Measurements from ENCODE around the gene FAM13A. TPM values are rescaled to one million over a fixed set of nuclear protein-coding genes. Genes with fewer than 3 reads are reported as not detected.

FAM13A gene
- total and polyA plus RNA-seq, 9 of the 15 experiments (the other 6 are each of a cell fraction or from before 2014, with no cell fraction given): 11.3 to 23.3 (median 14.7) TPM

DNA sequence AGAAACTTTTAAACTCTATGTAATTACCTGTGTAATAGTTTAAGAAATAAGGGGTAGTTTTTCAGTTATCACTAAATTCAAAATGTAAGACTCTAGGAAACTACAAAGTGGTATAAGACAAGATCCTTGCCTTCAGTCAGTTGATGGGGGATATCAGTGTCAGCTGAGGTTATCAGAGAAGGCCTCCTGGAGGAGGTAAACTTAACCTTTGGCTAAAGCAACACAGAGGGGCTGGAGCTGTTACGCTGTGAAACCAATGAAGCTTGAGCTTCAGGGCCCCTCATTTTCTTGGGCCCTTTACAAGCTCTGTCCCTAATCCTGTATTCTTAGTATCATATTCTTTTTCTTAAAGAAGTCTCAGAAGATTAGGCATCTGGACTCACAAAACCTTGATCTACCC lies 35.9 kb downstream of the FAM13A start:
- Histone ChIP-seq H3K27me3 (ENCODE audit: control insufficient read depth in 2 of 2, insufficient read depth in 2 of 2, low read length in 2 of 2) (no peaks in the 10 kb centered on the region), H3K9me3 (replicated peaks; ENCODE audit: control insufficient read depth, insufficient read depth, low read depth, low read length) (no peaks in the 10 kb centered on the region), H3K9me1 (ENCODE audit: control insufficient read depth, insufficient read depth, low read length) (no peaks in the 10 kb centered on the region), H3K9ac (ENCODE audit: insufficient read depth in 1 of 2, low read depth in 2 of 2, low read length in 2 of 2) (no peak overlapping the region; a peak in 1 of 4 replicates), H2AFZ (ENCODE audit: low read depth, low read length) (no peak overlapping the region), H3K79me2 (ENCODE audit: control insufficient read depth, insufficient read depth, low read length) (peaks cover 31% of the 10 kb centered on the region), H3K36me3 (ENCODE audit: control insufficient read depth, insufficient read depth, low read length) (peaks cover 38% of the 10 kb centered on the region), H4K20me1 (replicated peaks; ENCODE audit: control insufficient read depth, insufficient read depth, low read length) (no peaks in the 10 kb centered on the region), H3K4me1 (replicated peaks in 1 of 2; ENCODE audit: control insufficient read depth in 2 of 2, insufficient read depth in 2 of 2, low read length in 2 of 2) (peaks cover 4 to 16% of the 10 kb centered on the region in 2 experiments; a peak in 3 of 5 replicates), H3K4me2 (ENCODE audit: insufficient read depth, low read length) (no peak overlapping the region), H3K27ac (ENCODE audit: extremely low read depth, low read depth, low read length) (peak overlapping the region; percentile 38; the same call in 2 of the 3 replicates), H3K4me3 (no peak overlapping the region)
- ChIA-PET CTCF (ENCODE audit: low intra/inter-chr PET ratio) (interaction anchor here (2.6 kb wide), 1 partner anchor 202 kb away, joined by 9 read pairs; no protein-coding TSS in a partner anchor), POLR2A (interaction anchor here (1.5 to 1.9 kb wide), 2 partner anchors 15 to 16 kb away, joined by 3 to 4 read pairs; no protein-coding TSS in a partner anchor)
- no TSS peak for BruUV-seq (replicated peaks)
- TF ChIP-seq ZFP36 (IDR thresholded peaks at IDR 0.05; ENCODE audit: low read depth, low read length, partially characterized antibody): peak; percentile 95
- TF ChIP-seq, protein P1, sequence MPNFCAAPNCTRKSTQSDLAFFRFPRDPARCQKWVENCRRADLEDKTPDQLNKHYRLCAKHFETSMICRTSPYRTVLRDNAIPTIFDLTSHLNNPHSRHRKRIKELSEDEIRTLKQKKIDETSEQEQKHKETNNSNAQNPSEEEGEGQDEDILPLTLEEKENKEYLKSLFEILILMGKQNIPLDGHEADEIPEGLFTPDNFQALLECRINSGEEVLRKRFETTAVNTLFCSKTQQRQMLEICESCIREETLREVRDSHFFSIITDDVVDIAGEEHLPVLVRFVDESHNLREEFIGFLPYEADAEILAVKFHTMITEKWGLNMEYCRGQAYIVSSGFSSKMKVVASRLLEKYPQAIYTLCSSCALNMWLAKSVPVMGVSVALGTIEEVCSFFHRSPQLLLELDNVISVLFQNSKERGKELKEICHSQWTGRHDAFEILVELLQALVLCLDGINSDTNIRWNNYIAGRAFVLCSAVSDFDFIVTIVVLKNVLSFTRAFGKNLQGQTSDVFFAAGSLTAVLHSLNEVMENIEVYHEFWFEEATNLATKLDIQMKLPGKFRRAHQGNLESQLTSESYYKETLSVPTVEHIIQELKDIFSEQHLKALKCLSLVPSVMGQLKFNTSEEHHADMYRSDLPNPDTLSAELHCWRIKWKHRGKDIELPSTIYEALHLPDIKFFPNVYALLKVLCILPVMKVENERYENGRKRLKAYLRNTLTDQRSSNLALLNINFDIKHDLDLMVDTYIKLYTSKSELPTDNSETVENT (CRISPR knock-in tag; IDR thresholded peaks at IDR 0.05): no peak
- TF ChIP-seq ZNF75A (CRISPR knock-in tag; IDR thresholded peaks at IDR 0.05): no peak
- no peak for TF ChIP-seq TFAP4 (CRISPR knock-in tag; IDR thresholded peaks at IDR 0.05; ENCODE audit: borderline replicate concordance)
- TF ChIP-seq, protein P2, sequence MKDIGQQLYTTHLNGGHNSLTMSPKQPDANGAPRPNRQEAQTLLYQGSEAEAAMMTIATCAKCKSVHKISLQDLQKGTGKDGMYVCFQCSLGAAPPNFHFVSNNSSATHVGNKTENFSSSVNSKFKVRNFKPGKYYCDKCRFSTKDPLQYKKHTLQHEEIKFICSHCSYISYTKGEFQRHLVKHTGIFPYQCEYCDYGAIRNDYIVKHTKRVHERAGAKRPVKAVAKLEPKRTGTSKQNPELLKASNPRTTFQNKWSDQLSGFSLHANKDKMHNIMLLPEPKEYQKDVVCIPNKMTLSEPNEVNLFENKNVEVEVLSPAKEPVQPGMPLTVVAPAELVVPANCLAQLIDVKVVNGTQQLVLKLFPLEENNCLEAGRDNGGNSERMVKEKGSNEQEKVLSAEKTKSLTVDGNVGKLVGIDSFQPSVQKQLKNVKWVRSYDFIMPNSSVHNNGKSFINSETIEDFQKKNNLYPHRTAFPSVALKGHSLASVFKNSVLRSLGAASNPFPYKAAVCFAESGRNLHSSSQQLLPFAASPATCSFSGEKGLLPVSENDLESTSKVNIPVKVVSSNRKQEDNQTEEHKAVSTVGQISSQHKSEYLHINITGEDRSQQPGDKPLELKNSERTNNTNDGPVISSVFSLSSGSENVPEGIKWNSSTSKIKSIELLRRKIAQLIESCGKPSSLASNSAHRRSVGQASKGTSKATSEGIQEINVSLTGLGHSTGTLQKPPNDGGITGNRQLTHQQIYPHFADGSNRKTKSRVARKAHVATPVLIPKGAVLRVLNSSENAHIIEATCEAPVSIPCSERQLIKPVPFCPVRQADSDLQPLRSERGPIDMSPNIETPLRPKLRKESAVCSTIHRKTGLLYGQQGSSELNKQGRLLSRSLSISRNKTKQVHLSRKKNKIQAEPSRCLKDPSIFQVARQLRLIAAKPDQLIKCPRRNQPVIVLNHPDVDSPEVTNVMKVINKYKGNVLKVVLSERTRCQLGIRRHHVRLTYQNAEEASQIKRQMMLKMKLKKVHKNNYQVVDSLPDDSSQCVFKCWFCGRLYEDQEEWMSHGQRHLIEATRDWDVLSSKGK (CRISPR knock-in tag; IDR thresholded peaks at IDR 0.05): no peak
- TF ChIP-seq KDM4B (IDR thresholded peaks at IDR 0.05; ENCODE audit: borderline replicate concordance in 2 of 2, low read depth in 1 of 2): no peak
- TF ChIP-seq RBM25 (IDR thresholded peaks at IDR 0.05; ENCODE audit: low read depth, low read length, severe bottlenecking): peak; percentile 18
- TF ChIP-seq KHSRP (IDR thresholded peaks at IDR 0.05): no peak
- no peak for TF ChIP-seq NFXL1 (CRISPR knock-in tag; IDR thresholded peaks at IDR 0.05)
- WGBS (ENCODE audit: insufficient coverage, low coverage, missing lambda C conversion rate): 39% methylated on average over 1 of the region's 1 CpG
- DNase-seq (ENCODE audit: extremely low read depth in 1 of 4, low spot score in 3 of 4) (peak in 1 of 4 experiments; percentile 21), FAIRE-seq (no peak), ATAC-seq (peak; percentile 46)
- in situ Hi-C loops (cut with MboI) (loop anchor here (5.0 kb wide), 1 partner anchor 489 kb away; no protein-coding TSS in a partner anchor), intact Hi-C loops (cut with micrococcal nuclease) (loop anchor here (5.0 to 10.0 kb wide), 3 partner anchors 126 to 429 kb away; partner anchors contain the start of gene HERC3)

Data from K562 (cell line).